GM12873 (cell line): Measurements from ENCODE around the gene SLC28A3.

Experiments used
- CTCF ChIP-seq: IDR thresholded peaks from 2 replicates; pipeline ENCODE4 v1.5.1; 2012; ENCODE audit warnings: low read depth, mild to moderate bottlenecking, moderate library complexity, low read length, control low read depth; ENCODE audit not compliant: insufficient read depth; ENCODE audit errors: missing control alignments

SLC28A3 gene

GRCh38 chr9:84297162-84297821, 43.3 kb downstream of the SLC28A3 start:
- no peak for TF ChIP-seq CTCF

GRCh38 chr9:84296146-84296843, 44.3 kb downstream of the SLC28A3 start:
- no peak for TF ChIP-seq CTCF

- TF ChIP-seq CTCF, result peak; percentile 65
These were observed 46.2 kb downstream of the SLC28A3 start for GRCh38 chr9:84294241-84294950.

- no peak for TF ChIP-seq CTCF
These were observed 47.4 kb downstream of the SLC28A3 start for GRCh38 chr9:84293001-84293798.

- TF ChIP-seq CTCF, result no peak
These were observed 55.2 kb downstream of the SLC28A3 start for GRCh38 chr9:84285381-84285780.

- no peak for TF ChIP-seq CTCF
These were observed 56.6 kb downstream of the SLC28A3 start for GRCh38 chr9:84283946-84284345.
